GM12892 (cell line): ENCODE results near the gene KNL1.

Experiments used
- POLR2A ChIP-seq: IDR thresholded peaks from 2 replicates; pipeline ENCODE4 v1.6.1; 2011; ENCODE audit warnings: low read depth, low read length, control low read depth
- POLR2AphosphoS5 ChIP-seq: IDR thresholded peaks from 2 replicates; pipeline ENCODE4 v1.6.1; 2011; ENCODE audit warnings: low read depth, low read length, control low read depth
- TAF1 ChIP-seq: IDR thresholded peaks from 2 replicates; pipeline ENCODE4 v1.6.1; 2011; ENCODE audit warnings: low read depth, mild to moderate bottlenecking, control low read depth, low read length, borderline replicate concordance

GRCh38 chr15:40554161-40554525 lies 39.9 kb upstream of the KNL1 start:
- TF ChIP-seq POLR2A (no peak), POLR2AphosphoS5 (no peak), TAF1 (no peak)
